GDM1 (cell line): ENCODE data around the gene SFTPA1.
"Not testable (repeated sequence)": the region's sequence is repeated elsewhere in the genome, so short reads cannot be mapped to it uniquely, and the experiment has no call there.

ENCODE experiments used
- DNase-seq: peaks from one replicate; lab custom pipeline; 2025; lab: John Stamatoyannopoulos, UW

The SFTPA1 gene

GRCh38 chr10:79610601-79611191 lies at the start of gene SFTPA1:
TSS of gene SFTPA1 (plus strand) at chr10:79610939. CDS start at chr10:79611826, 887 bp downstream.
- DNase-seq: peak; percentile 70

GRCh38 chr10:79561257-79561656 lies 49.5 kb upstream of the SFTPA1 start:
- no peak for DNase-seq

- no peak for DNase-seq
Observed at GRCh38 chr10:79562135-79562756, 48.5 kb upstream of the SFTPA1 start.

- no peak for DNase-seq
Observed at GRCh38 chr10:79563426-79563825, 47.3 kb upstream of the SFTPA1 start.

- DNase-seq: not testable (repeated sequence)
Observed at GRCh38 chr10:79570624-79571023, 40.1 kb upstream of the SFTPA1 start.

GRCh38 chr10:79579361-79579760 lies 31.4 kb upstream of the SFTPA1 start:
- DNase-seq: no peak

GRCh38 chr10:79581044-79581443 lies 29.7 kb upstream of the SFTPA1 start:
- DNase-seq: no peak

- no peak for DNase-seq
Observed at GRCh38 chr10:79582096-79582495, 28.6 kb upstream of the SFTPA1 start.

- not testable (repeated sequence) for DNase-seq
Observed at GRCh38 chr10:79582954-79583353, 27.8 kb upstream of the SFTPA1 start.

- no peak for DNase-seq
Observed at GRCh38 chr10:79583488-79584024, 27.2 kb upstream of the SFTPA1 start.

GRCh38 chr10:79585870-79586527 lies 24.7 kb upstream of the SFTPA1 start:
- DNase-seq: no peak

GRCh38 chr10:79586933-79587332 lies 23.8 kb upstream of the SFTPA1 start:
- no peak for DNase-seq

- no peak for DNase-seq
Observed at GRCh38 chr10:79588800-79589199, 21.9 kb upstream of the SFTPA1 start.

GRCh38 chr10:79593377-79593776 lies 17.4 kb upstream of the SFTPA1 start:
- DNase-seq: no peak

- DNase-seq: not testable (repeated sequence)
Observed at GRCh38 chr10:79594565-79594964, 16.2 kb upstream of the SFTPA1 start.

- DNase-seq: no peak
Observed at GRCh38 chr10:79595510-79595909, 15.2 kb upstream of the SFTPA1 start.

GRCh38 chr10:79599644-79600043 lies 11.1 kb upstream of the SFTPA1 start:
- DNase-seq: not testable (repeated sequence)

GRCh38 chr10:79601939-79602338 lies 8.8 kb upstream of the SFTPA1 start:
- no peak for DNase-seq

GRCh38 chr10:79602953-79603352 lies 7.8 kb upstream of the SFTPA1 start:
- DNase-seq: no peak

GRCh38 chr10:79604294-79604693 lies 6.4 kb upstream of the SFTPA1 start:
- DNase-seq: no peak

- no peak for DNase-seq
Observed at GRCh38 chr10:79605308-79605707, 5.4 kb upstream of the SFTPA1 start.

GRCh38 chr10:79608505-79609375 lies 2.0 kb upstream of the SFTPA1 start:
- DNase-seq: peak; percentile 34
